H9 (cell line): ENCODE measurements around the gene CYB5R3. TPM values are rescaled to one million over a fixed set of nuclear protein-coding genes. Genes with fewer than 3 reads are reported as not detected.

Experiments
- DNase-seq: peaks from one replicate; pipeline ENCODE4 v3.0.0-alpha.2; 2017
- H2AFZ ChIP-seq: one replicate; pipeline ENCODE4 v1.6.1; 2013; ENCODE audit warnings: mild to moderate bottlenecking, low read length, control low read depth, moderate library complexity
- H2AK5ac ChIP-seq: 2 replicates; pipeline ENCODE4 v1.6.1; 2013; ENCODE audit warnings: low read length, control low read depth, mixed read lengths; ENCODE audit not compliant: insufficient read length
- H2BK120ac ChIP-seq: one replicate; pipeline ENCODE4 v1.6.1; 2013; ENCODE audit warnings: low read depth, mild to moderate bottlenecking, low read length, control low read depth, inconsistent platforms; ENCODE audit not compliant: poor library complexity, severe bottlenecking
- H2BK12ac ChIP-seq: 2 replicates; pipeline ENCODE4 v1.6.1; 2013; ENCODE audit warnings: low read length, control low read depth, mixed read lengths, low read depth; ENCODE audit not compliant: insufficient read length
- H2BK15ac ChIP-seq: 2 replicates; pipeline ENCODE4 v1.6.1; 2013; ENCODE audit warnings: low read depth, low read length, control low read depth
- H2BK20ac ChIP-seq: one replicate; pipeline ENCODE4 v1.6.1; 2013; ENCODE audit warnings: low read depth, mild to moderate bottlenecking, low read length, control low read depth, inconsistent platforms; ENCODE audit not compliant: poor library complexity, severe bottlenecking
- H2BK5ac ChIP-seq: 2 replicates; pipeline ENCODE4 v1.6.1; 2013; ENCODE audit warnings: low read length, control low read depth, mixed read lengths; ENCODE audit not compliant: insufficient read length
- H3K14ac ChIP-seq: 2 replicates; pipeline ENCODE4 v1.6.1; 2013; ENCODE audit warnings: low read length, control low read depth; ENCODE audit not compliant: insufficient read depth
- H3K18ac ChIP-seq: 2 replicates; pipeline ENCODE4 v1.6.1; 2013; ENCODE audit warnings: low read depth, mild to moderate bottlenecking, mixed read lengths, low read length, control low read depth; ENCODE audit not compliant: insufficient read length
- H3K23ac ChIP-seq: 2 replicates; pipeline ENCODE4 v1.6.1; 2013; ENCODE audit warnings: low read length, control low read depth, mixed read lengths, low read depth; ENCODE audit not compliant: insufficient read length
- H3K23me2 ChIP-seq: 2 replicates; pipeline ENCODE4 v1.6.1; 2013; ENCODE audit warnings: low read depth, mild to moderate bottlenecking, mixed read lengths, low read length, control low read depth; ENCODE audit not compliant: insufficient read length, poor library complexity, severe bottlenecking
- H3K27ac ChIP-seq: 2 replicates; pipeline ENCODE4 v1.5.1; 2013; ENCODE audit warnings: low read length, control low read depth, mixed read lengths, low read depth; ENCODE audit not compliant: insufficient read length
- H3K27me3 ChIP-seq: 2 replicates; pipeline ENCODE4 v1.6.1; 2013; ENCODE audit warnings: low read length, control low read depth, inconsistent platforms; ENCODE audit not compliant: insufficient read depth
- H3K4ac ChIP-seq: 2 replicates; pipeline ENCODE4 v1.6.1; 2013; ENCODE audit warnings: low read depth, mild to moderate bottlenecking, control low read depth, inconsistent platforms, low read length, moderate library complexity
- H3K4me1 ChIP-seq: 2 replicates; pipeline ENCODE4 v1.6.1; 2013; ENCODE audit warnings: low read length, control low read depth, inconsistent platforms; ENCODE audit not compliant: insufficient read depth
- H3K4me2 ChIP-seq: 2 replicates; pipeline ENCODE4 v1.6.1; 2013; ENCODE audit warnings: low read length, control low read depth, mixed read lengths; ENCODE audit not compliant: insufficient read length, insufficient read depth
- H3K56ac ChIP-seq: 2 replicates; pipeline ENCODE4 v1.6.1; 2013; ENCODE audit warnings: low read depth, mild to moderate bottlenecking, mixed read lengths, low read length, control low read depth; ENCODE audit not compliant: insufficient read length
- H3K79me1 ChIP-seq: 2 replicates; pipeline ENCODE4 v1.6.1; 2013; ENCODE audit warnings: low read depth, mild to moderate bottlenecking, moderate library complexity, low read length, control low read depth, inconsistent platforms; ENCODE audit not compliant: insufficient read depth, poor library complexity, severe bottlenecking
- H3K79me2 ChIP-seq: 2 replicates; pipeline ENCODE4 v1.6.1; 2013; ENCODE audit warnings: low read length, control low read depth, inconsistent platforms; ENCODE audit not compliant: insufficient read depth
- H3K9ac ChIP-seq: 2 replicates; pipeline ENCODE4 v1.6.1; 2013; ENCODE audit warnings: low read length, control low read depth, mixed read lengths; ENCODE audit not compliant: insufficient read length; ENCODE audit errors: extremely low read depth
- H3K9me3 ChIP-seq: one replicate; pipeline ENCODE4 v1.6.1; 2013; ENCODE audit warnings: low read depth, low read length, inconsistent platforms; ENCODE audit not compliant: control insufficient read depth
- H3T11ph ChIP-seq: one replicate; pipeline ENCODE4 v1.6.1; 2013; ENCODE audit warnings: mild to moderate bottlenecking, low read length, control low read depth, inconsistent platforms
- H4K20me1 ChIP-seq: one replicate; pipeline ENCODE4 v1.6.1; 2013; ENCODE audit not compliant: control insufficient read depth, insufficient read length, insufficient read depth
- H4K5ac ChIP-seq: 2 replicates; pipeline ENCODE4 v1.6.1; 2013; ENCODE audit warnings: low read depth, mild to moderate bottlenecking, mixed read lengths, low read length, control low read depth; ENCODE audit not compliant: insufficient read length
- H4K8ac ChIP-seq: replicated peaks from 2 replicates; pipeline ENCODE4 v1.6.1; 2013; ENCODE audit warnings: low read length, control low read depth, mixed read lengths, low read depth; ENCODE audit not compliant: insufficient read length
- H4K91ac ChIP-seq: 2 replicates; pipeline ENCODE4 v1.6.1; 2013; ENCODE audit warnings: low read depth, mild to moderate bottlenecking, moderate library complexity, mixed read lengths, low read length, control low read depth; ENCODE audit not compliant: insufficient read length
- H3K27ac Mint-ChIP-seq, 3 experiments: 2 replicates in 2 of 3; 3 replicates in 1 of 3; pipeline ENCODE4 v1.8.0; 2020 to 2021; ENCODE audit warnings: mixed read lengths in 3 of 3, mild to moderate bottlenecking in 1 of 3, moderate library complexity in 1 of 3
- H3K27me3 Mint-ChIP-seq: 2 replicates; pipeline ENCODE4 v1.8.0; 2021; ENCODE audit warnings: low read depth, mild to moderate bottlenecking, moderate library complexity, mixed read lengths
- H3K36me3 Mint-ChIP-seq, 3 experiments: 2 replicates in 2 of 3; 3 replicates in 1 of 3; pipeline ENCODE4 v1.8.0; 2020 to 2021; ENCODE audit warnings: low read depth in 3 of 3, mixed read lengths in 3 of 3; ENCODE audit not compliant: insufficient read depth in 1 of 3
- H3K4me1 Mint-ChIP-seq, 2 experiments: 2 replicates each; pipeline ENCODE4 v1.8.0; 2020; ENCODE audit warnings: mixed read lengths in 2 of 2
- H3K4me3 Mint-ChIP-seq, 2 experiments: 2 replicates in 1 of 2; 3 replicates in 1 of 2; pipeline ENCODE4 v1.8.0; 2020 to 2021; ENCODE audit warnings: mild to moderate bottlenecking in 2 of 2, mixed read lengths in 2 of 2, moderate library complexity in 1 of 2
- H3K9me3 Mint-ChIP-seq, 2 experiments: 2 replicates in 1 of 2; 3 replicates in 1 of 2; pipeline ENCODE4 v1.8.0; 2020; ENCODE audit warnings: mild to moderate bottlenecking in 2 of 2, mixed read lengths in 2 of 2, moderate library complexity in 1 of 2
- WGBS: extraction: QIAGEN DNeasy Blood & Tissue Kit; methylation state at CpG from one replicate; pipeline ENCODE4 v1.1.7; 2013; ENCODE audit warnings: missing lambda C conversion rate, low lambda C conversion rate, mixed read lengths; ENCODE audit not compliant: insufficient read length; ENCODE audit errors: extremely low coverage; 5-methylcytosine and 5-hydroxymethylcytosine counted together
- total RNA-seq: library from RNA; stranded (reverse); gene quantifications from 2 replicates; pipeline ENCODE4 v1.2.1, GENCODE V29; 2021
- TF ChIP-seq, protein P1 (sequence below): fragments of 200-600 bp; sonication (generic); conservative IDR thresholded peaks from 3 replicates; pipeline ENCODE4 v1.8.0; 2021; ENCODE audit warnings: antibody characterized with exemption, mild to moderate bottlenecking

The CYB5R3 gene
- total RNA-seq, 1 experiment from 2014 or later: 97.4 TPM

DNA sequence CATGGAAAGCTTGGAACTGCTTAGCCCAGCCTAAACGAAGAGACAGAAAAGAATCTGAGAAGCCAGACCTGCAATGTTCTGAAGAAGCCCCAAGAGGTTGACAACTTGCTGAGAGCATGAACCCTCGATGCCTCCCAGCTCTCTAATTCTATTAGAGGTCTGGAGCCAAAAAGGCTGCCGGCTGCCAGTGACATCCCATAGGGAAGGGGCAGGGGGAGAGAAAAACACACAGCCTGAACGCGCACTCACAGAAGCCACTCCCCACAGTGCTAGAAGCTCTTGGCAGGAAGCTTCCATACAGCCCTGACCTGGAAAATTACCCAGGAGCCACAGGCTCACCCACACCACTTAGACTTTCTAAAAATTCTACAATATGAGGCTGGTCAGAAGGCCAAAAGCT, 52.9 kb downstream of the CYB5R3 start:
- no peaks in the 10 kb centered on the region for H3K9me3 ChIP-seq
- no peaks in the 10 kb centered on the region for H3K9me3 Mint-ChIP-seq
- H3K36me3 Mint-ChIP-seq: peaks cover 50 to 96% (median 90%) of the 10 kb centered on the region in 3 experiments; a peak in 6 of 7 replicates
- no peak overlapping the region for H4K8ac ChIP-seq
- no peaks in the 10 kb centered on the region; the same call in 1 of the 2 replicates for H3K4me1 ChIP-seq
- H2BK120ac ChIP-seq: no peak overlapping the region
- H2BK20ac ChIP-seq: no peak overlapping the region
- no peak overlapping the region for H2AFZ ChIP-seq
- H3K4me1 Mint-ChIP-seq: no peaks in the 10 kb centered on the region
- H3K27me3 Mint-ChIP-seq: no peaks in the 10 kb centered on the region
- no peak overlapping the region for H3T11ph ChIP-seq
- H3K23me2 ChIP-seq: no peaks in the 10 kb centered on the region
- no peak overlapping the region for H4K91ac ChIP-seq
- no CpG with 5 or more reads among the region's 5 CpGs for WGBS
- H3K79me2 ChIP-seq: no peaks in the 10 kb centered on the region
- no peak overlapping the region for H3K4me2 ChIP-seq
- no peak overlapping the region for H3K18ac ChIP-seq
- no peak overlapping the region for H2BK5ac ChIP-seq
- H3K27ac ChIP-seq: no peak overlapping the region
- no peak overlapping the region for H3K27ac Mint-ChIP-seq
- H4K20me1 ChIP-seq: no peaks in the 10 kb centered on the region
- H3K27me3 ChIP-seq: no peaks in the 10 kb centered on the region
- H3K79me1 ChIP-seq: peaks cover 3% of the 10 kb centered on the region
- H3K4me3 Mint-ChIP-seq: no peak overlapping the region
- no peak overlapping the region for H2AK5ac ChIP-seq
- no peak overlapping the region for H3K23ac ChIP-seq
- no peak overlapping the region for H3K56ac ChIP-seq
- no peak overlapping the region for H2BK15ac ChIP-seq
- TF ChIP-seq, protein P1, sequence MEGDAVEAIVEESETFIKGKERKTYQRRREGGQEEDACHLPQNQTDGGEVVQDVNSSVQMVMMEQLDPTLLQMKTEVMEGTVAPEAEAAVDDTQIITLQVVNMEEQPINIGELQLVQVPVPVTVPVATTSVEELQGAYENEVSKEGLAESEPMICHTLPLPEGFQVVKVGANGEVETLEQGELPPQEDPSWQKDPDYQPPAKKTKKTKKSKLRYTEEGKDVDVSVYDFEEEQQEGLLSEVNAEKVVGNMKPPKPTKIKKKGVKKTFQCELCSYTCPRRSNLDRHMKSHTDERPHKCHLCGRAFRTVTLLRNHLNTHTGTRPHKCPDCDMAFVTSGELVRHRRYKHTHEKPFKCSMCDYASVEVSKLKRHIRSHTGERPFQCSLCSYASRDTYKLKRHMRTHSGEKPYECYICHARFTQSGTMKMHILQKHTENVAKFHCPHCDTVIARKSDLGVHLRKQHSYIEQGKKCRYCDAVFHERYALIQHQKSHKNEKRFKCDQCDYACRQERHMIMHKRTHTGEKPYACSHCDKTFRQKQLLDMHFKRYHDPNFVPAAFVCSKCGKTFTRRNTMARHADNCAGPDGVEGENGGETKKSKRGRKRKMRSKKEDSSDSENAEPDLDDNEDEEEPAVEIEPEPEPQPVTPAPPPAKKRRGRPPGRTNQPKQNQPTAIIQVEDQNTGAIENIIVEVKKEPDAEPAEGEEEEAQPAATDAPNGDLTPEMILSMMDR: no peak
- no peak for DNase-seq
- no peak overlapping the region for H3K4ac ChIP-seq
- H4K5ac ChIP-seq: no peak overlapping the region
- no peak overlapping the region for H3K9ac ChIP-seq
- no peak overlapping the region for H2BK12ac ChIP-seq
- H3K14ac ChIP-seq: no peak overlapping the region
